OCI-LY3 (cell line): ENCODE results near the gene HSD17B10.

Experiments used
- EZH2phosphoT487 ChIP-seq: fragments of 200-600 bp; shearing (Covaris generic); IDR thresholded peaks from 2 replicates; pipeline ENCODE4 v1.6.1; 2018; ENCODE audit warnings: antibody characterized with exemption, mixed run types, low read depth
- TF ChIP-seq, protein P1 (sequence below): fragments of 200-600, 300-600 bp; sonication (generic); IDR thresholded peaks from 2 replicates; pipeline ENCODE4 v1.5.1; 2014; ENCODE audit warnings: antibody characterized with exemption, low read length, low read depth

DNA sequence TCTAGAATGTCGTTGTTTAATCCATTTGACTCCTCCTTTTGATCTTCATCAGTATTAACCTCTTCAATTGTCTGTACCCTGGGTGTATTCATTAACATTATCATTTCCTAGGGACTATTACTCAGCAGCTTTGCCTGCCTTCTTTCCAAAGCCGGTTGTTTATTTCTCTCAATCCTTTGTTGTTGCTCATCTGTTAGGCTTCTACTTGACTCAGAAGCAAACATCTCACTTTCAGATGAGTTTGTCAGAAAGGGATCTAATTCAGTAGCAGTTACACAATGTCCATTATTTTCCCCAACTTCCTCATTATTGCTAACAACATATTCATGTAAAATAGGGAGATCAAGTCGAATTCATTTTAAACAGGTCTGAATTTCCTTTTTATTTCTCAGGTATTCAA lies 22.1 kb upstream of the HSD17B10 start:
- TF ChIP-seq, protein P1, sequence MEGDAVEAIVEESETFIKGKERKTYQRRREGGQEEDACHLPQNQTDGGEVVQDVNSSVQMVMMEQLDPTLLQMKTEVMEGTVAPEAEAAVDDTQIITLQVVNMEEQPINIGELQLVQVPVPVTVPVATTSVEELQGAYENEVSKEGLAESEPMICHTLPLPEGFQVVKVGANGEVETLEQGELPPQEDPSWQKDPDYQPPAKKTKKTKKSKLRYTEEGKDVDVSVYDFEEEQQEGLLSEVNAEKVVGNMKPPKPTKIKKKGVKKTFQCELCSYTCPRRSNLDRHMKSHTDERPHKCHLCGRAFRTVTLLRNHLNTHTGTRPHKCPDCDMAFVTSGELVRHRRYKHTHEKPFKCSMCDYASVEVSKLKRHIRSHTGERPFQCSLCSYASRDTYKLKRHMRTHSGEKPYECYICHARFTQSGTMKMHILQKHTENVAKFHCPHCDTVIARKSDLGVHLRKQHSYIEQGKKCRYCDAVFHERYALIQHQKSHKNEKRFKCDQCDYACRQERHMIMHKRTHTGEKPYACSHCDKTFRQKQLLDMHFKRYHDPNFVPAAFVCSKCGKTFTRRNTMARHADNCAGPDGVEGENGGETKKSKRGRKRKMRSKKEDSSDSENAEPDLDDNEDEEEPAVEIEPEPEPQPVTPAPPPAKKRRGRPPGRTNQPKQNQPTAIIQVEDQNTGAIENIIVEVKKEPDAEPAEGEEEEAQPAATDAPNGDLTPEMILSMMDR: no peak
- no peak for TF ChIP-seq EZH2phosphoT487
